T-helper 2 cell treated with Interferon-gamma antibody and Interleukin-4, amounts not matched to agents 100 ng/mL and 5 ng/mL, for 36 hours (primary cell): ENCODE results near the gene MOSPD3. TPM values are rescaled to one million over a fixed set of nuclear protein-coding genes. Genes with fewer than 3 reads are reported as not detected.

ENCODE experiments used
- intact Hi-C: fragments of 100-400 bp; cut with micrococcal nuclease; formaldehyde crosslinking; loops from one replicate; pipeline ENCODE4 v1.15.1; 2023
- total RNA-seq: library from RNA; stranded (reverse); gene quantifications from 2 replicates; pipeline ENCODE4 v1.2.3, GENCODE V29; 2022

The MOSPD3 gene
- total RNA-seq, 1 donor from 2014 or later: 58.4 TPM

- intact Hi-C loops: no loop called here
Measured at GRCh38 chr7:100590077-100590737, 22.1 kb upstream of the MOSPD3 start.

- intact Hi-C loops: no loop called here
Measured at GRCh38 chr7:100591596-100591995, 20.7 kb upstream of the MOSPD3 start.

DNA sequence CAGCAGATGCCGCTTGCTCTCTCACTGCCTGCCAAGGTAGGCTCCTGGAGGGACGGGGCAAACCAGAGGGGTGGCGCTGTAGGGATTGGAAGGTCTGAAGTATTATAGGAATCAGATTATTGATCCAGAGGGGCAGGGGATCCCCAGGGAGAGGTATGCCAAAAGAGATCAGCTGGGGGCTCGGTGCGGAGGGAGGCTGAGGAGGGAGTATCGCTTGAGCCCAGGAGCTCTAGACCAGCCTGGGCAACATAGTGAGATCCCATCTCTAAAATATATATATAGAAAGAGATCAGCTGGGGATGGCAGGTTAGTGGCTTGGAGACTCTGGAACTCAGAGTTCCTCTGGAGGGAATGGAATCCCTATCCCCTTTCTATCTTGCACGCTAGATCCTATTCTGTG is 17.2 kb upstream of the MOSPD3 start:
- intact Hi-C loops: no loop called here

DNA sequence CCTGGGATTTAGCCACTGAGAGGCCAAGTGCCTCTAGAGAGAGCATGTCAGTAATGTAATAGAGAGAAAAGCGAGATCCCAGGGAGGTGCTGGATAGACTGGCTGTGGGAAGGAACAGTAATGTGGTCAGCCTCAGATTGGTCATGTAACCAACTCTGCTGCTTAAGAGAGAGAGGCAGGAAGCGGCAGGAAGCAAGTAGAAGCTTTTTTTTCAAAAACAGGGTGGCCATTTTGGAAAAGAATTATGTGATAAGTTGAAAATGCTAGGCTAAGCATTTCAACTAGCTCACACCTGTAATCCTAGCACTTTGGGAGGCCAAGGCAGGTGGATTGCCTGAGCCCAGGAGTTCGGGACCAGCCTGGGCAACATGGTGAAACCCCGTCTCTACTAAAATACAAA is 13.9 kb upstream of the MOSPD3 start:
- intact Hi-C loops: no loop called here

DNA sequence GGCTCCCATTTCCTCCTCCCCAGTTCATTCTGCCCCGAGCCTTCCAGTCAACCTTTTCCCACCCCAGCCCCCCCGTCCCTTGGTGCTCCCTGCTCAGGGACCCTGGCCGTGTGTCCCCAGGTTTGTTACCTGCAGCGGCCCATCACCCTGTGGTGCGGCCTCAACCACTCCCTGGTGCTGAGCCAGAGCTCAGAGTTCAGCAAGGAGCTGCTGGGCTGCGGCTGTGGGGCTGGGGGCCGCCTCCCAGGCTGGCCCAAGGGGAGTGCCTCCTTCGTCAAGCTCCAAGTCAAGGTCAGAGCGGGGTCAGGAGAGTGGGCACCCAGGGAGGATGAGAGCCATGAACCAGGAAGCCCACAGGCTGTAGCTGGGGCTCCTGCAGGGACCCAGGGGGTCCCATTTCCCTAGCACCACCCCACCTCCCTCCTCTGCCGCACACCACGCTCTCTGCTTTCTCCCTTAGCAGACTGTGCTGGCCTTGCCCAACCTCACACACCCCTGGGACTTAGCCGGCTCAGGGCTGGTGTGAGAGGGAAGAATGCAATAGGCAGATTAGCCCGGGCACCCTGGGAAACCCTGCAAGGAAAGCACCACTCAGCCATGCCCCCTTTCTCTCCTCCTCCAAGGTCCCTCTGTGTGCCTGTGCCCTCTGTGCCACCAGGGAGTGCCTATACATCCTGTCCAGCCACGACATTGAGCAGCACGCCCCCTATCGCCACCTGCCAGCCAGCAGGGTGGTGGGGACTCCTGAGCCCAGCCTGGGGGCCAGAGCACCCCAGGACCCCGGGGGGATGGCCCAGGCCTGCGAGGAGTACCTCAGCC is 12.2 kb upstream of the MOSPD3 start:
- intact Hi-C loops: no loop called here

DNA sequence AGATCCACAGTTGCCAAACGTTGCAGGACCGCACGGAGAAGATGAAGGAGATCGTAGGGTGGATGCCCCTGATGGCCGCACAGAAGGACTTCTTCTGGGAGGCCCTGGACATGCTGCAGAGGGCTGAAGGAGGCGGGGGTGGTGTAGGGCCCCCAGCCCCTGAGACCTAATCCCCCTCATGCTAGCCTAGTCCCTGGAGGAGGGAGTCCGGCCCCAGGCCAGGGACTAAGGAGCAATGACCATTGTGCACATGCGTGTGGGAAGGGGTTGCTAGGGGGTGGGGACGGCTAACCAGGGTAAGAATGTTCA is 11.7 kb upstream of the MOSPD3 start:
- intact Hi-C loops: no loop called here

GRCh38 chr7:100602889-100603725 is 9.2 kb upstream of the MOSPD3 start:
- intact Hi-C loops: no loop called here

- intact Hi-C loops: loop anchor here (1.0 to 2.0 kb wide), 6 partner anchors 9 to 88 kb away; partner anchors contain the start of genes AGFG2, FBXO24, GNB2 and LRCH4
Measured at GRCh38 chr7:100603726-100604027, 8.7 kb upstream of the MOSPD3 start.

- intact Hi-C loops: loop anchor here (1.0 to 2.0 kb wide), 6 partner anchors 8 to 87 kb away; partner anchors contain the start of genes AGFG2, FBXO24, GNB2 and LRCH4
Measured at GRCh38 chr7:100604028-100604975, 8.0 kb upstream of the MOSPD3 start.

GRCh38 chr7:100604976-100605911 is 7.1 kb upstream of the MOSPD3 start:
- intact Hi-C loops: loop anchor here (1.0 to 2.0 kb wide), 6 partner anchors 7 to 86 kb away; partner anchors contain the start of genes AGFG2, FBXO24, GNB2 and LRCH4

- intact Hi-C loops: no loop called here
Measured at GRCh38 chr7:100606313-100606712, 6.0 kb upstream of the MOSPD3 start.

GRCh38 chr7:100607111-100607510 is 5.2 kb upstream of the MOSPD3 start:
- intact Hi-C loops: no loop called here

GRCh38 chr7:100609958-100610357 is 2.4 kb upstream of the MOSPD3 start:
- intact Hi-C loops: no loop called here

DNA sequence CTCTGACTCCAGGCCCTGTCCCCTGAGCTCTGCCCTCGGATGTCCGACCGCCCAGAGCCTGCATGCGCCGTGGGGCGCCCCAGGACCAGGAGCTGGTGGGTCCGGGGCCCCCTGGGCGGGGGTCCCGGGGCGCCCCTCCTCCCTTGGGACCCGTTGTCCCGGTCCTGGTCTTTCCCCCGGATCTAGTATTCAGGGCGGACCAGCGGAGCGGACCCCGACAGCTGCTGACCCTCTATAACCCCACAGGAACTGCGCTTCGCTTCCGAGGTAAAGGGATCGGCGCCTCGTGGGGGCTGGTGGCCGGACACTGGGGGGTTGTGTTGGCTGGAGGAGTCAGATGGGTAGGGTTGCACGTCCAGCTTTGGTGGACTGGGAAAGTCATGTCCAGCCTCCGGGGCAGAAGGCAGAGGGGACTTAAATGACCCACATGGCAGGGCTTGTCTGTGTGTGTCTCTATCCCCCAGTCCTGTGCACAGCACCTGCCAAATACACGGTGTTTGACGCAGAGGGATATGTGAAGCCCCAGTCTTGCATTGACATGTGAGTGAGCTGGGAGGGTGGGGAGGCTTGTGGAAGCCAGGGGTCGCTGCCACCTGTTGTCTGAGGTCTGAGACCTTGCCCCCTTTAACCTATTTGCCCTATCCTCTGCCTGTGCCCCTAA is 520 bp downstream of the MOSPD3 start:
- intact Hi-C loops: loop anchor here (1.0 kb wide), 6 partner anchors 9 to 92 kb away; partner anchors contain the start of genes AGFG2, FBXO24, GNB2 and LRCH4

GRCh38 chr7:100613412-100614175 is 1.3 kb downstream of the MOSPD3 start:
- intact Hi-C loops: no loop called here

GRCh38 chr7:100614308-100614861 is 2.0 kb downstream of the MOSPD3 start:
- intact Hi-C loops: no loop called here

- intact Hi-C loops: no loop called here
Measured at GRCh38 chr7:100620239-100620638, 7.9 kb downstream of the MOSPD3 start.

- intact Hi-C loops: no loop called here
Measured at GRCh38 chr7:100620804-100621203, 8.5 kb downstream of the MOSPD3 start.
